Liver (tissue), 9 donors: ENCODE data around the gene LGR5. TPM values are rescaled to one million over a fixed set of nuclear protein-coding genes. Genes with fewer than 3 reads are reported as not detected.

ENCODE experiments used
- DNase-seq: peaks from one replicate; pipeline ENCODE4 v3.0.0-alpha.2; 2017; ENCODE audit warnings: low spot score
- H3K27ac ChIP-seq, 2 donors: one replicate each; pipeline ENCODE4 v1.7.0; 2013; ENCODE audit warnings: inconsistent platforms in 2 of 2, low read length in 2 of 2, control low read depth in 1 of 2, low read depth in 1 of 2, mild to moderate bottlenecking in 1 of 2
- H3K27me3 ChIP-seq, 4 donors: one replicate each; pipeline versions ENCODE4 v1.6.1 to v1.7.0; 2013; ENCODE audit warnings: low read length in 3 of 4, inconsistent platforms in 1 of 4, mild to moderate bottlenecking in 1 of 4, moderate library complexity in 1 of 4; ENCODE audit not compliant: control insufficient read depth in 4 of 4, insufficient read depth in 4 of 4
- H3K36me3 ChIP-seq, 4 donors: one replicate each; pipeline versions ENCODE4 v1.6.1 to v1.7.0; 2013; ENCODE audit warnings: low read length in 3 of 4, mild to moderate bottlenecking in 3 of 4, low read depth in 1 of 4, moderate library complexity in 1 of 4; ENCODE audit not compliant: control insufficient read depth in 4 of 4, insufficient read depth in 3 of 4
- H3K4me1 ChIP-seq, 4 donors: one replicate each; pipeline versions ENCODE4 v1.6.1 to v1.7.0; 2013; ENCODE audit warnings: low read length in 3 of 4, mild to moderate bottlenecking in 3 of 4, moderate library complexity in 1 of 4; ENCODE audit not compliant: control insufficient read depth in 4 of 4, insufficient read depth in 4 of 4
- H3K4me3 ChIP-seq, 3 donors: one replicate each; pipeline versions ENCODE4 v1.6.1 to v1.7.0; 2013; ENCODE audit warnings: low read length in 3 of 3, control low read depth in 1 of 3, low read depth in 1 of 3, mild to moderate bottlenecking in 1 of 3
- H3K9ac ChIP-seq, 2 donors: one replicate each; pipeline ENCODE4 v1.7.0; 2013; ENCODE audit warnings: low read length in 2 of 2, mild to moderate bottlenecking in 2 of 2, moderate library complexity in 2 of 2, control low read depth in 1 of 2, low read depth in 1 of 2
- H3K9me3 ChIP-seq, 4 donors: one replicate each; pipeline versions ENCODE4 v1.6.1 to v1.7.0; 2013; ENCODE audit warnings: low read length in 3 of 4; ENCODE audit not compliant: control insufficient read depth in 4 of 4
- ATF3 ChIP-seq: IDR thresholded peaks from 2 replicates; pipeline ENCODE4 v1.6.1; 2016; ENCODE audit warnings: antibody characterized with exemption
- EGR1 ChIP-seq, 2 donors: IDR thresholded peaks; 2 replicates each; pipeline ENCODE4 v1.6.1; 2016 to 2018; ENCODE audit warnings: antibody characterized with exemption in 2 of 2, low read depth in 2 of 2
- FOXA1 ChIP-seq: IDR thresholded peaks from 2 replicates; pipeline ENCODE4 v1.6.1; 2016; ENCODE audit warnings: antibody characterized with exemption
- FOXA2 ChIP-seq: IDR thresholded peaks from 2 replicates; pipeline ENCODE4 v1.6.1; 2016; ENCODE audit warnings: antibody characterized with exemption
- GABPA ChIP-seq, 2 donors: IDR thresholded peaks in 1 of 2; conservative IDR thresholded peaks in 1 of 2; 2 replicates each; pipeline ENCODE4 v1.6.1; 2016; ENCODE audit warnings: antibody characterized with exemption in 2 of 2, mild to moderate bottlenecking in 1 of 2, moderate library complexity in 1 of 2
- HNF4A ChIP-seq, 2 donors: conservative IDR thresholded peaks; 2 replicates each; pipeline ENCODE4 v1.6.1; 2016; ENCODE audit warnings: antibody characterized with exemption in 2 of 2, mild to moderate bottlenecking in 2 of 2
- HNF4G ChIP-seq: IDR thresholded peaks from 2 replicates; pipeline ENCODE4 v1.6.1; 2016; ENCODE audit warnings: antibody characterized with exemption
- JUND ChIP-seq, 2 donors: IDR thresholded peaks; 2 replicates each; pipeline ENCODE4 v1.6.1; 2016; ENCODE audit warnings: antibody characterized with exemption in 2 of 2
- NR2F2 ChIP-seq: IDR thresholded peaks from 2 replicates; pipeline ENCODE4 v1.6.1; 2016; ENCODE audit warnings: antibody characterized with exemption
- RAD21 ChIP-seq, 2 donors: IDR thresholded peaks; 2 replicates each; pipeline ENCODE4 v1.6.1; 2016; ENCODE audit warnings: antibody characterized with exemption in 2 of 2, mild to moderate bottlenecking in 2 of 2
- REST ChIP-seq: IDR thresholded peaks from 2 replicates; pipeline ENCODE4 v1.6.1; 2016; ENCODE audit warnings: antibody characterized with exemption, mild to moderate bottlenecking
- RXRA ChIP-seq, 2 donors: IDR thresholded peaks; 2 replicates each; pipeline ENCODE4 v1.6.1; 2017 to 2018; ENCODE audit warnings: antibody characterized with exemption in 2 of 2, mild to moderate bottlenecking in 1 of 2
- SP1 ChIP-seq: IDR thresholded peaks from 2 replicates; pipeline ENCODE4 v1.6.1; 2018; ENCODE audit warnings: antibody characterized with exemption, mild to moderate bottlenecking
- TAF1 ChIP-seq: conservative IDR thresholded peaks from 2 replicates; pipeline ENCODE4 v1.6.1; 2016; ENCODE audit warnings: antibody characterized with exemption, mild to moderate bottlenecking
- YY1 ChIP-seq: IDR thresholded peaks from 2 replicates; pipeline ENCODE4 v1.6.1; 2016; ENCODE audit warnings: antibody characterized with exemption, mild to moderate bottlenecking
- WGBS: extraction: QIAGEN DNeasy Blood & Tissue Kit; methylation state at CpG from one replicate; pipeline ENCODE4 v1.1.7; 2013; 5-methylcytosine and 5-hydroxymethylcytosine counted together
- polyA plus RNA-seq, 2 donors: library from polyadenylated mRNA; stranded (reverse) in 1 of 2; unstranded in 1 of 2; fragments of 200-250 nt in 1 of 2; fragments of >200 nt in 1 of 2; fragmentation: Nextera tagmentation in 1 of 2; extraction: Ambion mirVana in 1 of 2; gene quantifications; one replicate each; pipeline versions ENCODE4 v1.2.1 to v1.2.3, GENCODE V29; 2013 to 2015
- total RNA-seq, 2 donors: library from RNA; depleted of rRNA; stranded (reverse); fragments of >200 nt; gene quantifications; one replicate each; pipeline ENCODE4 v1.2.3, GENCODE V29; 2014
- TF ChIP-seq, protein P1 (sequence below): IDR thresholded peaks from 2 replicates; pipeline ENCODE4 v1.6.1; 2016; ENCODE audit warnings: antibody characterized with exemption
- TF ChIP-seq, protein P2 (sequence below): fragments of 150-350 bp; IDR thresholded peaks from 2 replicates; pipeline ENCODE4 v1.5.1; 2017; ENCODE audit warnings: improper control_type of control experiment, low read depth, low read length; ENCODE audit not compliant: missing input control
- TF ChIP-seq, protein P3 (sequence below): IDR thresholded peaks from 2 replicates; pipeline ENCODE4 v1.6.1; 2016; ENCODE audit warnings: antibody characterized with exemption
- donor health status: healthy.
- donor health status: healthy.
- donor health status: healthy.
- donor health status: healthy.
- donor health status: healthy.

LGR5 gene
- total and polyA plus RNA-seq, 4 donors, result 0.17 to 0.99 (median 0.82) TPM

DNA sequence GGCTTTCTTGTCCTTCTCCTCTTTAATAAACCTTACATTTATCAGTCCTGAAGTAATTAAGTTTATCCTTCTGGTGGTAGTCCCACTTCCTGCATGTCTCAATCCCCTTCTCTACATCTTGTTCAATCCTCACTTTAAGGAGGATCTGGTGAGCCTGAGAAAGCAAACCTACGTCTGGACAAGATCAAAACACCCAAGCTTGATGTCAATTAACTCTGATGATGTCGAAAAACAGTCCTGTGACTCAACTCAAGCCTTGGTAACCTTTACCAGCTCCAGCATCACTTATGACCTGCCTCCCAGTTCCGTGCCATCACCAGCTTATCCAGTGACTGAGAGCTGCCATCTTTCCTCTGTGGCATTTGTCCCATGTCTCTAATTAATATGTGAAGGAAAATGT is 144.8 kb downstream of the LGR5 start:
- no peaks in the 10 kb centered on the region for H3K27me3 ChIP-seq
- no peak for DNase-seq
- no peak overlapping the region for H3K4me3 ChIP-seq
- H3K36me3 ChIP-seq, result no peaks in the 10 kb centered on the region
- H3K27ac ChIP-seq, result no peak overlapping the region
- TF ChIP-seq NR2F2, result no peak
- no peak for TF ChIP-seq FOXA2
- TF ChIP-seq, protein P1, sequence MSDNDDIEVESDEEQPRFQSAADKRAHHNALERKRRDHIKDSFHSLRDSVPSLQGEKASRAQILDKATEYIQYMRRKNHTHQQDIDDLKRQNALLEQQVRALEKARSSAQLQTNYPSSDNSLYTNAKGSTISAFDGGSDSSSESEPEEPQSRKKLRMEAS, result no peak
- TF ChIP-seq HNF4G, result no peak
- no peak for TF ChIP-seq YY1
- TF ChIP-seq REST, result no peak
- no peak for TF ChIP-seq EGR1 (IDR thresholded peaks at IDR 0.05; ENCODE audit: low read depth in 2 of 2)
- no peak for TF ChIP-seq ATF3
- TF ChIP-seq, protein P2, sequence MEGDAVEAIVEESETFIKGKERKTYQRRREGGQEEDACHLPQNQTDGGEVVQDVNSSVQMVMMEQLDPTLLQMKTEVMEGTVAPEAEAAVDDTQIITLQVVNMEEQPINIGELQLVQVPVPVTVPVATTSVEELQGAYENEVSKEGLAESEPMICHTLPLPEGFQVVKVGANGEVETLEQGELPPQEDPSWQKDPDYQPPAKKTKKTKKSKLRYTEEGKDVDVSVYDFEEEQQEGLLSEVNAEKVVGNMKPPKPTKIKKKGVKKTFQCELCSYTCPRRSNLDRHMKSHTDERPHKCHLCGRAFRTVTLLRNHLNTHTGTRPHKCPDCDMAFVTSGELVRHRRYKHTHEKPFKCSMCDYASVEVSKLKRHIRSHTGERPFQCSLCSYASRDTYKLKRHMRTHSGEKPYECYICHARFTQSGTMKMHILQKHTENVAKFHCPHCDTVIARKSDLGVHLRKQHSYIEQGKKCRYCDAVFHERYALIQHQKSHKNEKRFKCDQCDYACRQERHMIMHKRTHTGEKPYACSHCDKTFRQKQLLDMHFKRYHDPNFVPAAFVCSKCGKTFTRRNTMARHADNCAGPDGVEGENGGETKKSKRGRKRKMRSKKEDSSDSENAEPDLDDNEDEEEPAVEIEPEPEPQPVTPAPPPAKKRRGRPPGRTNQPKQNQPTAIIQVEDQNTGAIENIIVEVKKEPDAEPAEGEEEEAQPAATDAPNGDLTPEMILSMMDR, result no peak
- TF ChIP-seq FOXA1, result no peak
- no peak for TF ChIP-seq GABPA (IDR thresholded peaks at IDR 0.05 in 1 of 2, conservative IDR thresholded peaks at IDR 0.05 in 1 of 2)
- no peak for TF ChIP-seq JUND (IDR thresholded peaks at IDR 0.05)
- no peak for TF ChIP-seq SP1
- TF ChIP-seq, protein P3, sequence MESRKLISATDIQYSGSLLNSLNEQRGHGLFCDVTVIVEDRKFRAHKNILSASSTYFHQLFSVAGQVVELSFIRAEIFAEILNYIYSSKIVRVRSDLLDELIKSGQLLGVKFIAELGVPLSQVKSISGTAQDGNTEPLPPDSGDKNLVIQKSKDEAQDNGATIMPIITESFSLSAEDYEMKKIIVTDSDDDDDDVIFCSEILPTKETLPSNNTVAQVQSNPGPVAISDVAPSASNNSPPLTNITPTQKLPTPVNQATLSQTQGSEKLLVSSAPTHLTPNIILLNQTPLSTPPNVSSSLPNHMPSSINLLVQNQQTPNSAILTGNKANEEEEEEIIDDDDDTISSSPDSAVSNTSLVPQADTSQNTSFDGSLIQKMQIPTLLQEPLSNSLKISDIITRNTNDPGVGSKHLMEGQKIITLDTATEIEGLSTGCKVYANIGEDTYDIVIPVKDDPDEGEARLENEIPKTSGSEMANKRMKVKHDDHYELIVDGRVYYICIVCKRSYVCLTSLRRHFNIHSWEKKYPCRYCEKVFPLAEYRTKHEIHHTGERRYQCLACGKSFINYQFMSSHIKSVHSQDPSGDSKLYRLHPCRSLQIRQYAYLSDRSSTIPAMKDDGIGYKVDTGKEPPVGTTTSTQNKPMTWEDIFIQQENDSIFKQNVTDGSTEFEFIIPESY, result no peak
- TF ChIP-seq RAD21 (IDR thresholded peaks at IDR 0.05), result no peak
- no peak for TF ChIP-seq TAF1
- TF ChIP-seq RXRA (IDR thresholded peaks at IDR 0.05), result no peak
- TF ChIP-seq HNF4A (conservative IDR thresholded peaks at IDR 0.05), result no peak
- WGBS, result 81% methylated on average over 3 of the region's 3 CpGs
- no peaks in the 10 kb centered on the region for H3K9me3 ChIP-seq
- no peak overlapping the region for H3K9ac ChIP-seq
- peaks cover 0 to 1% (median 0%) of the 10 kb centered on the region in 4 donors for H3K4me1 ChIP-seq
